Measurements from ENCODE around the gene BDNF.

The BDNF gene

DNA sequence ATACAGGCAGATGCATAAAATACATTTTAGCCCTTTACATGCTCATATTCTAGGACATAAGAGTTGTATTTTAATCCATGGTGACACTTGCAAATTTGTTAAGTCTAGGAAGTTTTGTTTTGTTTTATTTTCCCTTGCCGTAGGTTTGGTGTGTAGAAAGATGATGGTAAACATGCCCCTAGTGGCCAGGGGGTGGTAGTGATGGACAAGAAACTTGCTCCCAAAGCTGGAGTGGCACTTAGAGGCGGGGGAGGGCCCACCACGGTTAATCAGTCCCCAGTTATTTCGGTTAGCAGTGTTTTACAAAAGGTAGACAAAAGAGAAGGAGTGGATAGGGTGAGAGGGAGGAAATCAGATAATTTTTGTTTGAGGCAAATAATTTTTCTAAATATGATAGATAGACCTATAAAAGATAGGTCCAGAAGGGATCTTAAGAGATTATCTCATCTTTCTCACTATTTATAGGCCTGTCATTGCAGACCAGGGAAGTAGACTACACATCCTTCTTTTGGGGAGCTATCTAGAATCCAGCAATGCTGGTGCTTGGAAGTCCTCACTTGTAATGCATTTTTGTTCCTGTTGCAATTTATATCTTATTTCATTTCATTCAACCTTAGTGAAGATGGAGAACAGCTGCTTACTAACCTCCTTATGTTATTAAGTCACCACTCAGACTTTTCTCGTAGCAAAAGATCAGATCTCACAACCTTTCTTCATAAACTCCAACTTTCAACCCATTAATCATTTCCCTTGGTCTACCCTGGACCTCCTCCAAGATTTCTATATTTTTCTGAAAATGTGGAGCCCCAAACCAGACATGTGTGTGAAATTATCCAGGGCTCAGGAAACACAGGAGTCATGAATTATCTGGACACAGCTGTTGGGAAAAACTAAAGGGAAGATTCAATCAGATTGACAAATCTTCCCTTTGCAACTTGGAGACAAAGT, 5.9 kb upstream of the BDNF start:
- no peak for DNase-seq (ENCODE audit: low read depth)

DNA sequence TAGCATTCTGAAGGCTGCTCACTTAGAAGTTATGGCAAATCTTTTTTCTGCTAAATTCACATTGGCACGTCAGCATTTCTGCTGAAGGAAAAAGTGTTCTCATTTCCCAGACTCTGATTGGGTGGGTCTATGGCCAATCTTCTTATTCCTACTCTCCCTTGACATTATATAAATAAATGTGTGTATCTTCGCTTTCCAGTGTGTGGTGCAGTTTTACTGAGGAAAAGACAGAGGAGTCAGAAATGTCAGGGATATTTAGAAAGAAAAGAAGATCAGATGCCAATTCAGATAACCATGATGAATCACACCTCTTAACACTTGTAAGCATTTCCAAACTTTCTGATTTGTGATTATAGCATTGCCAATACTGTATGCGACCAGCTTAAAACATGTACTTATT, 3.2 kb upstream of the BDNF start:
- DNase-seq (ENCODE audit: low read depth): no peak

DNA sequence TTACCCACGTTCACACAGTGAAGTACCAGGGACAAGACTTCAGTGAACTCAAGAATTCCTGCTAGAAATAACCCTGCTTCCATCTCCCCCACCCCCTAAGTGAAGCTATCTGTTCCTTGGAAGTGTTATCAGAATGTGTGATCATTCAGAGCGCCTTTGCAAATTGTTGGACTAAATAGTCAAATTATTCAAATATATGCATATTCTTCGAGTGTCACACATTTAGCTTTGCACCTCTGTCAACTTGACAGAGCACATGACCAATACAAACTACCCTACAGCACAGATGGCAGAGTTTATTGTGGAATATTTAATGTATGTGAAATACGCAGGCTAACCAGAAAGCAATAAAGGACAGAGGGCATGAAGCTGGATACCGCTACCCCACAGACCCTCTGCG, 2.6 kb upstream of the BDNF start:
- no peak for DNase-seq (ENCODE audit: low read depth)

DNA sequence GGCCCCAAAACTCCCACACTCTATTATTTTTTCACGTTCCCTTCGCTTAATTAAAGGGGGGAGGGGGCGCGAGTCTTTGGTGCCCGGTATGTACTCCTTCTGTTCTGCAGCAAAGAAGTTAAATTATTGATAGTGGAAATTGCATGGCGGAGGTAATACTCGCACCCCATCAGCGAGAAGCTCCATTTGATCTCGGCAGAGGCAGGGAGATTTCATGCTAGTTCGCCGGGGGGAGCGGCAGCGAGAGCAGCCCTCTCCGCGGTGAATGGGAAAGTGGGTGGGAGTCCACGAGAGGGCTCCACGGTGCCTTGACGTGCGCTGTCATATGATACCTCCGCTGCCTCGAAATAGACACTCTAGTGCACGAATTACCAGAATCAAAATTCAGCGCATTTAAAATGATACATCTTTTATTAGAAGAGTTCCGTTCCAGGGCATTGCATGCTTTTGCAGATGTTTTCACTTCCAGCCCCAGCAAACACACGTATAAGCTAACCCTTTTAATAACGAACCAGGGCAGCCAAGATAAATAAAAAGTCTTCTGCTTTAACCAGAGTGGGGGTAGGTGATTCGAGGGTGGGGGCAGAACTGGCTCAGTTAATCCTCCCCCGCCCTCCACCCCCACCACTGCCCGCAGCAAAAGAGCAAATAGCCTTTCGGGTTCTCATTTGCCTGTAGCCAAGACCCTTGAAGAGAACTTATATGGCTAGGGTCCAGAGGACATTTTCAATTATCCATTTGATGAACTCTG, 1.3 kb upstream of the BDNF start:
- DNase-seq (ENCODE audit: low read depth): no peak

DNA sequence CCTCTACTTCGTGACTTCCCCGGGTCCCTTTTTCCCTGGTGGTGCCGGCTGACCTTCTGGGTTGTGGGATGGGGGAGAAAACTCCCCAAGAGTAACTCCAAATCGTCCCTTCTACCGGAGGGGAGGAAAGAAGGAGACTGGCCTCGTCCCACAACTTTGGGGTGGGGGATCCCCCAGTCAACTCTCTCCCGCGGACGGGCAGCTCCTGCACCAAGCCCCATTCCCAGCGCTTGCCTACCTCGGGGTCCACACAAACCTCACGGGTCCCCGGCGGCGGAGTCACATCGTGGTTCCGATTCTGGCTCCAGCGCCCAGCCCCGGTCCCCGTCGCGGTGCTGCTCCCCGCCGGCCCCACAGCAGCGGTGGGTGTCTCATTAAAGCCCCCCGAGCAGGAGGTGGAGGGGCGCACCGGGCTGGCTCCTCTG, 317 bp downstream of the BDNF start:
- no peak for DNase-seq (ENCODE audit: low read depth)

DNA sequence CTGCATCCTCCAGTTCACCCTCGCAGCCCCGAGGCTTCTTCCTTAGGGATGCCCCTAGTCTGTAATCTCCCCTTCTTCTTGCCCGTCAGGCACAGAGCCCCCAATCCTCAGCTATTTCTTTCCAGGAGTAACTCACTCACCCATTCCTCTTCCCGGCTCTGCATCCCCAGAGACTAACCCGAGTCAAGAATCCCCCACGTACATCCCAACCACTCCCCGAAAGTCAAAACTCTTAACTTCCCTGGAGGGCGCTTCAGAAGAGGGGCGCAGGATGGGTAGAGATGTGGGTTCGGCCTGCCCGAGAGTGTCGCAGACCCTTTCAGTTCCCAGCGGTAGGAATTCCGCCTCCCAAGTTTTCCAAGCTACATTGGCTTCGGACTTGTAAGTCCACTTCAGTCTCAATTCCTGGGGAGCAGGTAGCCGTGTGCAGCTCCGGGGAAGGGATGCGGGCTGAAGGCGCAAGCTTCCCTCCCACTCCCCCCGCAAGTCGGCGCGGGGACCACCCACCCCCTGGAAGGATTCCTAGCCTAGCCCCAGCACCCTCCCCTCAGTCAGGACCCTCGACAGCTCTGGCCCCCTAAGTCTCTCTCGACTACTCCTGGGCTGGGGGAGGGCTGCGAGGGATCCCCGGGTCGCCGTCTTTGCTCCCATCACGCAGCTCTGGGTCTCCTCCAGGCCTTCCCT, 871 bp downstream of the BDNF start:
- DNase-seq (ENCODE audit: low read depth): no peak

DNA sequence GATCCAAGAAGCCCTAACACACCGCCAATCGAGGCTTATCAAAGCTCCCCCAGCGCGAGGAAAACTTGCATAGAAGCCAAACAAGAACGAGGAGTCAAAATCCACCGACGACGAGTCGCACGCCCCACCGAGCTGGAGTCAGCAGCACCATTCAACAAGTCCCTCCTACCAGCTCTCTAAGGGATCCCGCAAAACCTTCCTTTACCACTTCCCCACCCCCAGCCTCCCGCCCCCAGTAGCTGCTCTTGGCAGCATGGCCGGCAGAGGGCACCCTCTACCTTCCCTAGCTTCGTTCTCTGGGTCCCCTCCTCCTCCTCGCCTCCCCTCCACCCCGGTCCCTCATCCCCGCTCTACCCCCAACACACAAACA, 1.4 kb downstream of the BDNF start:
- peak; percentile 3 for DNase-seq (ENCODE audit: low read depth)

DNA sequence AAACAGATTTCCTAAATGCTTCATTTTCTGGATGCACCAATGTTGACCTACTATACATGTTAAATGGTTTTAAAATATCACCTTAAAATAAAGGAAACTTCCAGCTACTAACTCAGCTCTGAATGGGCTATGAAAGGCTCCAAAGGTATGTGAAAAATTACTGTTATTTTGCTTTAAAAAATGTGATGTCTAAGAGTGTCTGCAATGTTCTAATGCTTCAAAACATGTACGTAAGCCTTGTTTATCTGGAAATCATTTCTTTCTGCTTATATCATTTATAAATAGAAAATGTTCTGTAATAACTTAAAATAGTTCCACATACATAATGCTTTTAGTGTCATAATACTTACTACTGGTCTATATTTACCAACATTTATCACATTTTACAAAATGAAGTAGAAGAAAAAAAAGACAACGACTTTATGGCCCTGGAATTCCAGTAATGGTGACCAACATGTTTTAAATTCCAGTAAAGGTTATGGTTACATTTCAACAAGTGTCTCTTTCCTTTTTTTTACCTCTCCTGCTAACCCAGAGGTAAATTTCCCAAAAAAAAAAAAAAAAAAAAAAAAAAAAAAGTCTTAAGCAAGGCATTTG, 2.5 kb downstream of the BDNF start:
- no peak for DNase-seq (ENCODE audit: low read depth)

DNA sequence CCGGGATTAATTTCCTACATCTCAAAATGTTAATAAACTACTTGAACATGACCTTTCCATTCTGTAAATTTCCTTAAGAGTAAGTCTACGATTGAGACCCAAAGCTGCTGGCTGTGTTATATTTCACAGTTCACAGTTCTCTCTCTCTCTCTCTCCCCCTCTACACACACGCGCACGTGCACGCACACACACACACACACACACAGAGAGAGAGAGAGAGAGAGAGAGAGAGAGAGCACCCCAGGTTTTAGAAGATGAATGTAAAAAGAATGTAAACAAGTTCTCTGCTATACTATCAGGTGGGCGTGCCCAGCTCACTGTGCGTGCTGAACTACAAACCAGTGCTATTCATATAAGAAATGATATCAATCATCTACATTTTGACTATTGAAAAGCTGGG, 3.3 kb downstream of the BDNF start:
- no peak for DNase-seq (ENCODE audit: low read depth)

DNA sequence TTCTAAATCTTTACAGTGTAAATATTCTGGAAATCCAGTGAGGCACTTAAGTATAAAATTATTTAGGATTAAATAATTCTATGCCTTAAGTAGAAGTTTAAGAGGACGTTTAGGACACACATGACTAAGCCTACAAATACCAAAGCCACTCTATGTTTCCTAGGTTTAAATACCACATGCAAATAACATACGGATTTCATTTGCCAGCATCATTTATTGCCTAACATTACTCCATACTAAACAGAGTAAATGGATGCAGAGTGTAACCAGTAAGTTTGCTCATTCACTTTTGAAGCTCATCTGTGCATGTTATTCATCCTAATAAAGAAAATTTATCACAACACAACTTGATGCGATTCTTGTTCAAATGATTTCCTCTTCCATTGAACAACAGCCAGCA, 4.1 kb downstream of the BDNF start:
- no peak for DNase-seq (ENCODE audit: low read depth)

DNA sequence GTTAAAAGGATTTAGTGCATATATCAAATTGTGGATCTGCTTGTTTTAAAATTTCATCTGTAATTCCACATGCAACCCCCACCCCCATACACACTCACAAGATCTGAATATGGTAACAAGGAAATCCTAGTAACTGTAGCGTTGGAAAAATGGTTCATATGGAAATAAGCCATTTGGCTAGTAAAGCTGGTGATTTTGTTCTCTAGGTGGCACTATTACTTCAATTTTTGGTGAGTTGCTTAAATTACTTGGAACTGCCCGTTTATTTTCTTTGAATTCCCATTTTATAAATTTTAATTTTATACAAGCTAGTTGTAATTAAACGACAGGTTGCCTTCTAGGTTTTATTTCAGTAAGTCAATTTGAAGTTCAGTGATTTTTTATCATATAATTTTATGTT, 5.3 kb downstream of the BDNF start:
- DNase-seq (ENCODE audit: low read depth): no peak

DNA sequence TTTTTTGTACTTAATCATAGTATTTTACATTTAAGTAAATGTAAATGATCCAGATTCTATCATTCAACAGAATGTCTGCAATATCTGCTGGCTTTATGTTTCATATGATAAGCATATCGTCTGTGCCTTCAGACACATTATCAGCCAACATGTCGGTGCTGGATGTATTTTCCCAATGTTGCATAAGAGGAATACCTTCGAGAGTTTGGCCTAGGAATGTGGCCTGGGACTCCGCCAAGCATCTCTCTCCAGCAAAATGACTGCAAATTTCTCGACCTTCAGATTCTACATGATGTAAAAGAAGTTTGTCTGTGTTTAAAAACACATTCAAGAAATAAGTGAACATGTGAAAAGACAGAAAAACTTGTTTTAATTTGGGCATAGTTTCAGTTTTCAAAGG, 6.9 kb downstream of the BDNF start:
- no peak for DNase-seq (ENCODE audit: low read depth)

DNA sequence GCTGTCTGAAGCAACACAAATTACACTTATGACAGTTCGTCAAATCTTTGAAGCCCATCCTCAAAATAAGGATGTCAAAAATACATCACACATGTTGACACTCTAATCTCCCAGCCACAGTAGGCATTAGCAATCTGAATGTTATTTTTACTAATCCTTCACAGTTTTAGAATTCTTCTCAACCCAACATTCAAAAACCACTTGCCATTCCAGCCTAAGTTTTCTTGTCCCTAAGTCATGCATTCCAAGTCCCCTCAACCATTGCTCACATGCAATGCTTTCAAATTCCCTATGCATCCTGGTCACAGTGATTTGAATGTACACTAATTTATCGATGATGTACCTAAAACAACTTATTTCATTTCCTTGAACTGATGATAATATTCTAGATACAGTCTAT, 7.5 kb downstream of the BDNF start:
- no peak for DNase-seq (ENCODE audit: low read depth)

DNA sequence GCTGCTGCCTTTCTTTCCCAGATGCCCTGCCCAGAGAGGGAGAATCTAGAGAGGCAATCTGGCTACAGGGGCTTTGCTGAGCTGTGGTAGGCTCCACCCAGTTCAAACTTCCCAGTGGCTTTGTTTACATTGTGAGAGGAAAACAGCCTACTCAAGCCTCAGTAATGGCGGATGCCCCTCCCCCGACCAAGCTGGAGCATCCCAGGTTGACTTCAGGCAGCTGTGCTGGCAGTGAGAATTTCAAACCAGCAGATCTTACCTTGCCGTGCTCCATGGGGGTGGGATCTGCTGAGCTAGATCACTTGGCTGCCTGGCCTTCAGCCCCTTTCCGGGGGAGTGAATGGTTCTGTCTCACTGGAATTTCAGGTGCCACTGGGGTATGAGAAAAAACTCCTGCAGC, 12.2 kb downstream of the BDNF start:
- DNase-seq (ENCODE audit: low read depth): no peak

DNA sequence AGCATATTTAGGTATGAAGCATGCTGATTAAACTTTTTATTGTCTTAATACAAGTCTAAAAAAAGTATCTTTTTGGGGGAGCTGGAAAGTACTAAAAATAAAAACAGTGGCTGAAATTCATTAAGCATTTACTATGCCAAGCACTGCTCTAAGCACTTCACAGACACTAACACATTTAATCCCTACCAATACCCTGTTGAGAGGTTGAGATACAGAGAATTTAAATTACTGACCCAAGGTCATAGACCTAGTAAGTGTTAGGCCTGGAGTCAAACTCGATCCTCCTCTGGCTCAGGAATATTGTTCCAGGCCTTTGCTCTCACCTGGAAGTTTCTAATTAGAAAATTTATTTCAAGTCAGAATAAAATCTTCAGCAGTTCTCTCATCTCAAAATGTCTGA, 18.6 kb downstream of the BDNF start:
- DNase-seq (ENCODE audit: low read depth): no peak

DNA sequence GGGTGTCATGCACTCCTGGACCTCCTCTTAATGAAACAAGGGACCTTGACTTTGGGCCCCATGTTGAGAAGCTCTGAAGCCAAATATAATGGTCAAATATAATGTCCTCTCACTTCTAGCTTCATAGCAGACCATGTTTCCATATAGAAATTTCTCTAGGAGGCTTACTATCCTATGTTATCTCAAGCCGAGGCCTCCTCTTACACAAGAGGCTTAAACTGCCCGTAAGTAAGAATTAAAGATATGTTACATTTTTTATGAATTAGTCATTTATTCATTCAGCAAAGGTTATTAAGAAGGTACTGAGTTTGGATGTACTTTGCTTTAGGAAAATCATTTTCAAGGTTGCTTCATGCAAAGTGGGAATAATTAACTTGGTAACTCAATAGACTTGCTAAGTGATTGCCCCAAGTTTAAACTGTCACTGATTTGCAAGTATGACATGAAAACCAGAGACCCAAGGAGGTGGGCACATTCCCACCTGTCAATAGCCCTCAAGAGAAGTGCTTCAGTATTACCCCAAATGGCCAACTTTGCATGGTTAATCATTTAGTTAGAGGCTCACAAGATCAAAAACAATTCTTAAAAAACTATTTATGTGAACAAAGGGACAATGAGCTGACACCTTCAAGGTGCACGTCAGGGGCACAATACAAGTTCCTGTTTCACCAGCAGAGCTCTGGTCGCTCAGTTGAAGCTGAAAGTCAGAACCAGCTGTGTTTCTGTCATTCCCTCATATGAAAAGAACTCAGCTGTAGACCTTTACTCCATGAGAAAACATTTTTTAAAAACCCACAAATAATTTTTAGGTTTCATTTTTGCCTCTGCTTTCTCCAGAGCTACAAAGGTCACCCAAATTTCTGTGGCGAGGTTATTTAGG, 20.9 kb downstream of the BDNF start:
- DNase-seq (ENCODE audit: low read depth): no peak

DNA sequence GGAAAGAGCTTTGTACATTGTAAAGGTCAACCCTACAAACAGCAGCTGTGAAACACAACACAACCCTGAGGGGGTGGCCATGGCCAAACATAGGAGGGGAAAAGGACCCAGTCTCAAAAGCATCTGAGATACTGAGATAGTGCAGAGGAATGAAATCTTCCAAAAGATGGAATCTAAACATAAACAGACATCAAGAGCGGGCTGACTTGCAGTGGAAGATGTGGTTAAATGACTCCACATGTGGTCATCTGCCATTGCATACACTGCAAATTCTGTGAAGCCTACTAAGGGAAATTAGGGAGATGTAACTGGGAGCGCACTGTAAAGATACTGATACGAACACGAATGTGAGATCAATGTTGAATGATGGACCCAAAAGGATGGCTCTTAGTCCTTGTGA, 22.0 kb downstream of the BDNF start:
- no peak for DNase-seq (ENCODE audit: low read depth)

DNA sequence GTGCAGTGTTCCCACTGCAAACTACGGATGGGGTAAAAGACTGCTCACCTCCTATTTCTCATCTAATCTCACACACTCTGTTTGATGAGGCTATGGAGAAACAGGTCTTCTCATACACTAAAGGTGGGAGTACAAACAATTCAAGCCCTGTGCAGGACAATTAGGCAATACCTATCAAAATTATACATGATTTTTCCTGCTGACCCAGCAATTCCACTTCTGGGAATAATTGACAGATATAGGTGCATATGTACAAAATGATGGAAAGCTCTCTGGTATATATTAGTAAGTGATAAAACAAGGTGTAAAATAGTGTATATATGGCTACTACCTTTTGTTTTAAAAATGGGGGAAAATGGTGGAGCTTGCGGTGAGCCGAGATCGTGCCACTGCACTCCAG, 23.1 kb downstream of the BDNF start:
- DNase-seq (ENCODE audit: low read depth): no peak

DNA sequence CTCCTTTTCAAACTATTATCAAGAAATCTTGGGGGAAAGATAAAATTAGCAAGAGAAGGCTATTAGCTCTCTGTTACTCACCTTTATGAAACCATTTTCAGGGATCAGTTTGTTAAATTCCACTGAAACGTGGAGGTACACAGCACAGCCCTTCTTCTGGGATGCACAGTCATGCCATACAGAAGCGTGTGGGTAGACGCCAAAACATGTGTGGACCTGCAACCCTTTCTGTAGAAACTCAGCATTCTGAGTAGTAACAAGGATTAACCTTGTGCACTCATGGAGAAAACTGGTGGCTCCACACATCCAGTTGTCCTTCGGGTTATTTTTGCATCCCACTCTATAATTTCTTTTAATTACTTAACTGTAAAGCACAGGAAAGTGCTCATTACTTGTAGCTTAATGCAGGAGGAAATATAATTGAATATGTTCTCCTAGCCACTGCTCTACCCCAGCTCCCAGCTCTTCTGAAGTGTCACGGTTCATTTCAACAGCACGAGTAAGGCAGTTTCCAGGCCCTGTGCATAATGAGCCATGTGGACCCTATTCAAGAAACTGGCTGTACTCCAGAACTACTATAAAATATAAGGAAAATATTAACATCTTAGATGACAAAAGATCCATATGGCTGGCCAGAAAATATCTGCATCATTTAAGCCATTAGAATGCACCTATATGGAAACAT, 26.1 kb downstream of the BDNF start:
- no peak for DNase-seq (ENCODE audit: low read depth)

DNA sequence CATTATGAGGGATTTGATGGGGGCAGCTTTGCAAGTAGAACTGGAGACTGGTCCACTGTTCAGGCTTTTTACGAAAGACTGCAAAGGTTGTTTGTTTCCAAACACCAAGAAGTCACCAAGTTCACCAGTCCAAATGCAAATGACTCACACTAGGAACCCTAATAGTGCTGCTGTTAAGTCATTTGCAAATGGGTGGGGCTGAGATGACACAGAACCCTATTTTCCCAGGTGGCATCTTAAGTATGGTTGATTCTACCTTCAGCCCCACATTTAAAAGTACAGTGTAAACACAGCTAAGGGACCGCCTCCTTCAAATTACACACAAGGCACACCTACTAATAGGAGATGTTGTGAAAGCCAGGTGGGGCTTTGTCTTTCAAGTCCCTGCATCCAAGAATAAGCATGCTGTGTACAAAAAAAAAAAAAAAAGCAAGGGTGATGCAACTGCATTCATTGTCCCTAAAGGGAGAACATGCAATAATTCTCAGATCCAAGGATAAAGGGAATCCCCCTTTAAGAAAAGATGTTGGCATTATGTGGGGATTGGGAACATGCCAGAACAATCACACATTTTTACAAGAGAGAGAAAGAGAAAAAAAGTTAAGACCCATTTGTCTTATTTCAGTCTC, 27.3 kb downstream of the BDNF start:
- no peak for DNase-seq (ENCODE audit: low read depth)

Measured in activated gamma-delta T cell treated with anti-CD3 and anti-CD28 coated beads, Interleukin-2, amount 50 U/mL, for 16 hours (primary cell).